Choroid plexus epithelial cell (primary cell): ENCODE data around the gene CORO7.

Experiments
- DNase-seq: peaks from one replicate; pipeline ENCODE4 v3.0.0-alpha.2; 2010; ENCODE audit warnings: low read depth
- H3K4me3 ChIP-seq: 2 replicates; pipeline ENCODE4 v1.5.1; 2011; ENCODE audit warnings: low read depth, mild to moderate bottlenecking, control low read depth, low read length, moderate library complexity
- CTCF ChIP-seq: conservative IDR thresholded peaks from 2 replicates; pipeline ENCODE4 v1.5.1; 2011; ENCODE audit warnings: low read depth, mild to moderate bottlenecking, control low read depth, inconsistent platforms, low read length, moderate library complexity

CORO7 gene

GRCh38 chr16:4454623-4455022 is 38.2 kb upstream of the CORO7 start:
- TF ChIP-seq CTCF, result no peak
- no peak overlapping the region for H3K4me3 ChIP-seq

GRCh38 chr16:4452674-4453073 is 36.3 kb upstream of the CORO7 start:
- no peak overlapping the region for H3K4me3 ChIP-seq
- no peak for TF ChIP-seq CTCF
- DNase-seq, result no peak

More at GRCh38 chr16:4454623-4455022, 38.2 kb upstream of the CORO7 start:
- DNase-seq, result no peak

GRCh38 chr16:4450931-4451519 is 34.6 kb upstream of the CORO7 start:
- no peak for DNase-seq
- H3K4me3 ChIP-seq, result no peak overlapping the region
- no peak for TF ChIP-seq CTCF

- H3K4me3 ChIP-seq, result no peak overlapping the region
- no peak for TF ChIP-seq CTCF
- no peak for DNase-seq
Observed at GRCh38 chr16:4450430-4450829, 34.0 kb upstream of the CORO7 start.

GRCh38 chr16:4443986-4444385 is 27.6 kb upstream of the CORO7 start:
- H3K4me3 ChIP-seq, result no peak overlapping the region
- DNase-seq, result no peak
- no peak for TF ChIP-seq CTCF

GRCh38 chr16:4443271-4443670 is 26.9 kb upstream of the CORO7 start:
- H3K4me3 ChIP-seq, result no peak overlapping the region
- DNase-seq, result no peak
- no peak for TF ChIP-seq CTCF

- DNase-seq, result no peak
- TF ChIP-seq CTCF, result no peak
Observed at GRCh38 chr16:4442371-4442770, 26.0 kb upstream of the CORO7 start.

More at GRCh38 chr16:4442371-4442770, 26.0 kb upstream of the CORO7 start:
- H3K4me3 ChIP-seq, result no peak overlapping the region
